Measurements from ENCODE around the gene ANKRD65.
"Not testable (repeated sequence)": the region's sequence is repeated elsewhere in the genome, so short reads cannot be mapped to it uniquely, and the experiment has no call there.

- TF ChIP-seq POLR2A (IDR thresholded peaks at IDR 0.05; ENCODE audit: borderline replicate concordance, extremely low read depth, insufficient read depth, insufficient read length); CTCF (IDR thresholded peaks at IDR 0.05 in 2 of 3, conservative IDR thresholded peaks at IDR 0.05 in 1 of 3; ENCODE audit: borderline replicate concordance in 1 of 3, insufficient read depth in 1 of 3, low read depth in 2 of 3, low read length in 2 of 3); SP1 (IDR thresholded peaks at IDR 0.05; ENCODE audit: low read depth); POLR2AphosphoS5 (IDR thresholded peaks at IDR 0.05; ENCODE audit: low read depth, low read length); ATF3 (IDR thresholded peaks at IDR 0.05); SRF (IDR thresholded peaks at IDR 0.05; ENCODE audit: low read depth); EZH2phosphoT487 (IDR thresholded peaks at IDR 0.05; ENCODE audit: borderline replicate concordance); MAX (IDR thresholded peaks at IDR 0.05); RAD21 (IDR thresholded peaks at IDR 0.05; ENCODE audit: low read depth); YY1 (IDR thresholded peaks at IDR 0.05; ENCODE audit: extremely low read depth, insufficient replicate concordance, low read depth, low read length); FOSL1 (IDR thresholded peaks at IDR 0.05; ENCODE audit: low read depth); CEBPB (IDR thresholded peaks at IDR 0.05; ENCODE audit: low read depth): not testable (repeated sequence)
Measured at GRCh38 chr1:1452365-1452739, 31.3 kb upstream of the ANKRD65 start.
